ENCODE data around the gene CELF2.
A peak's percentile ranks its signal among the peaks of the same experiment; 100 is the strongest.

CELF2 gene

GRCh38 chr10:11176746-11177145 is 159.1 kb downstream of the CELF2 start:
- Histone ChIP-seq H3K9ac (ENCODE audit: low read depth, low read length) (peak overlapping the region; percentile 57), H4K20me1 (ENCODE audit: insufficient read depth, low read length) (peaks cover 14% of the 10 kb centered on the region; the same call in 1 of the 2 replicates)
- DNase-seq = peak; percentile 73

GRCh38 chr10:11177381-11177780 is 159.7 kb downstream of the CELF2 start:
- H3K4me1 ChIP-seq (ENCODE audit: insufficient read depth, low read length) = peaks cover 97% of the 10 kb centered on the region
- H3K27ac ChIP-seq (ENCODE audit: low read length) = peak overlapping the region; percentile 93
- DNase-seq = no peak
- peak overlapping the region; percentile 60 for H3K4me2 ChIP-seq (ENCODE audit: insufficient read depth, low read length)
- peaks cover 59% of the 10 kb centered on the region for H3K36me3 ChIP-seq (ENCODE audit: insufficient read depth, low read length)
- peak overlapping the region in 1 of 2 experiments; percentile 42; a peak in 2 of 4 replicates for H3K4me3 ChIP-seq (ENCODE audit: low read depth in 1 of 2, low read length in 2 of 2)
- peaks cover 14% of the 10 kb centered on the region; the same call in 1 of the 2 replicates for H4K20me1 ChIP-seq (ENCODE audit: insufficient read depth, low read length)
- TF ChIP-seq EZH2 (IDR thresholded peaks at IDR 0.05; ENCODE audit: borderline replicate concordance, low read depth, low read length, severe bottlenecking) = no peak
- TF ChIP-seq, protein P1, sequence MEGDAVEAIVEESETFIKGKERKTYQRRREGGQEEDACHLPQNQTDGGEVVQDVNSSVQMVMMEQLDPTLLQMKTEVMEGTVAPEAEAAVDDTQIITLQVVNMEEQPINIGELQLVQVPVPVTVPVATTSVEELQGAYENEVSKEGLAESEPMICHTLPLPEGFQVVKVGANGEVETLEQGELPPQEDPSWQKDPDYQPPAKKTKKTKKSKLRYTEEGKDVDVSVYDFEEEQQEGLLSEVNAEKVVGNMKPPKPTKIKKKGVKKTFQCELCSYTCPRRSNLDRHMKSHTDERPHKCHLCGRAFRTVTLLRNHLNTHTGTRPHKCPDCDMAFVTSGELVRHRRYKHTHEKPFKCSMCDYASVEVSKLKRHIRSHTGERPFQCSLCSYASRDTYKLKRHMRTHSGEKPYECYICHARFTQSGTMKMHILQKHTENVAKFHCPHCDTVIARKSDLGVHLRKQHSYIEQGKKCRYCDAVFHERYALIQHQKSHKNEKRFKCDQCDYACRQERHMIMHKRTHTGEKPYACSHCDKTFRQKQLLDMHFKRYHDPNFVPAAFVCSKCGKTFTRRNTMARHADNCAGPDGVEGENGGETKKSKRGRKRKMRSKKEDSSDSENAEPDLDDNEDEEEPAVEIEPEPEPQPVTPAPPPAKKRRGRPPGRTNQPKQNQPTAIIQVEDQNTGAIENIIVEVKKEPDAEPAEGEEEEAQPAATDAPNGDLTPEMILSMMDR (IDR thresholded peaks at IDR 0.05; ENCODE audit: borderline replicate concordance, extremely low read depth, low read length, poor library complexity, severe bottlenecking) = no peak
- ATAC-seq (ENCODE audit: insufficient read depth, low read depth) = no peak
- peak overlapping the region; percentile 57 for H3K9ac ChIP-seq (ENCODE audit: low read depth, low read length)
- no peak overlapping the region for H2AFZ ChIP-seq (ENCODE audit: low read depth, low read length)
- H3K79me2 ChIP-seq (ENCODE audit: insufficient read depth, low read length) = peaks cover 92% of the 10 kb centered on the region
- H3K9me3 ChIP-seq (ENCODE audit: insufficient read depth, low read length, severe bottlenecking) = no peaks in the 10 kb centered on the region
- no peaks in the 10 kb centered on the region for H3K27me3 ChIP-seq (ENCODE audit: insufficient read depth, low read length, poor library complexity)

More at GRCh38 chr10:11176746-11177145, 159.1 kb downstream of the CELF2 start:
- Histone ChIP-seq H3K79me2 (ENCODE audit: insufficient read depth, low read length) (peaks cover 92% of the 10 kb centered on the region), H3K4me3 (ENCODE audit: low read depth in 1 of 2, low read length in 2 of 2) (peak overlapping the region in 1 of 2 experiments; percentile 6; a peak in 1 of 4 replicates), H3K27me3 (ENCODE audit: insufficient read depth, low read length, poor library complexity) (no peaks in the 10 kb centered on the region), H3K27ac (ENCODE audit: low read length) (peak overlapping the region; percentile 93), H3K4me2 (ENCODE audit: insufficient read depth, low read length) (peak overlapping the region; percentile 60), H3K4me1 (ENCODE audit: insufficient read depth, low read length) (peaks cover 95% of the 10 kb centered on the region), H2AFZ (ENCODE audit: low read depth, low read length) (no peak overlapping the region), H3K9me3 (ENCODE audit: insufficient read depth, low read length, severe bottlenecking) (no peaks in the 10 kb centered on the region), H3K36me3 (ENCODE audit: insufficient read depth, low read length) (peaks cover 58% of the 10 kb centered on the region)
- ATAC-seq (ENCODE audit: insufficient read depth, low read depth) = peak; percentile 54
- TF ChIP-seq, protein P1 (IDR thresholded peaks at IDR 0.05; ENCODE audit: borderline replicate concordance, extremely low read depth, low read length, poor library complexity, severe bottlenecking) = no peak
- TF ChIP-seq EZH2 (IDR thresholded peaks at IDR 0.05; ENCODE audit: borderline replicate concordance, low read depth, low read length, severe bottlenecking) = no peak

GRCh38 chr10:11177926-11178471 is 160.3 kb downstream of the CELF2 start:
- DNase-seq (peak; percentile 63), ATAC-seq (ENCODE audit: insufficient read depth, low read depth) (peak; percentile 54)
- Histone ChIP-seq H3K4me3 (ENCODE audit: low read depth in 1 of 2, low read length in 2 of 2) (peak overlapping the region in 1 of 2 experiments; percentile 42; a peak in 2 of 4 replicates), H3K27me3 (ENCODE audit: insufficient read depth, low read length, poor library complexity) (no peaks in the 10 kb centered on the region), H2AFZ (ENCODE audit: low read depth, low read length) (no peak overlapping the region; the same call in 1 of the 2 replicates), H3K9ac (ENCODE audit: low read depth, low read length) (peak overlapping the region; percentile 57), H4K20me1 (ENCODE audit: insufficient read depth, low read length) (peaks cover 12% of the 10 kb centered on the region; the same call in 1 of the 2 replicates), H3K4me1 (ENCODE audit: insufficient read depth, low read length) (peaks cover 97% of the 10 kb centered on the region), H3K36me3 (ENCODE audit: insufficient read depth, low read length) (peaks cover 60% of the 10 kb centered on the region), H3K27ac (ENCODE audit: low read length) (peak overlapping the region; percentile 93), H3K79me2 (ENCODE audit: insufficient read depth, low read length) (peaks cover 92% of the 10 kb centered on the region), H3K4me2 (ENCODE audit: insufficient read depth, low read length) (peak overlapping the region; percentile 60), H3K9me3 (ENCODE audit: insufficient read depth, low read length, severe bottlenecking) (no peaks in the 10 kb centered on the region)
- TF ChIP-seq, protein P1 (IDR thresholded peaks at IDR 0.05; ENCODE audit: borderline replicate concordance, extremely low read depth, low read length, poor library complexity, severe bottlenecking) = peak; percentile 42
- TF ChIP-seq EZH2 (IDR thresholded peaks at IDR 0.05; ENCODE audit: borderline replicate concordance, low read depth, low read length, severe bottlenecking) = no peak

Data from DND-41 (cell line).